ENCODE measurements around the gene MLX.

DNA sequence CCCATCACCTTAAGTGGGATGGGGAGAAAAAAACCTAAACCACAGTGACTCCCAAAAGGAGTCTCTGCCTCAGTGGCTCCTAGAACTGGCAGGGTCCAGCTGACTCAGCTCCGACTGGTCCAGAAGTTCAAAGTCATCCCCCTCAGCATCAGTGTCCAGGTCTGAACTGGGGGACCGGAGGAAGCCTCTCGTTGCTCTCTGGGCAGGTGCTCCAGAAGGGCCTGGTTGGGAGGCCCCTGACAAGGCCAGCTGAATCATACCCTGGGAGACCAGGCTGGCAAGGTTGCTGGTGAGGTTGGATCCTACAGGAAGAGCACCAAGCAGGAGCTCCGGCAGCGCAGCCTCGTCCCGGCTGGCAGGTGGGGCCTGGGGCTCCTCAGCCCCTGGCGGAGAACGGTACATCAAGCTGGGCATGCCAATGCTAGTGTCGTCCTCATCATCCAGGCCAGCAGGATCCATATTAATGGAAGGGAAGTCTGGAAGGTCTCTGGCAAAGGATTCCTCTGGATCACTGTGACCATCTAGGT, 14.9 kb downstream of the MLX start:
- TF ChIP-seq POLR2A (IDR thresholded peaks at IDR 0.05) = no peak
- no peak for TF ChIP-seq CTCF (IDR thresholded peaks at IDR 0.05)
